Measurements from ENCODE around the gene SPON1. TPM values are rescaled to one million over a fixed set of nuclear protein-coding genes. Genes with fewer than 3 reads are reported as not detected.

Gene SPON1
- total RNA-seq, 6 donors from 2014 or later: 12.6 to 68.9 (median 56.3) TPM

DNA sequence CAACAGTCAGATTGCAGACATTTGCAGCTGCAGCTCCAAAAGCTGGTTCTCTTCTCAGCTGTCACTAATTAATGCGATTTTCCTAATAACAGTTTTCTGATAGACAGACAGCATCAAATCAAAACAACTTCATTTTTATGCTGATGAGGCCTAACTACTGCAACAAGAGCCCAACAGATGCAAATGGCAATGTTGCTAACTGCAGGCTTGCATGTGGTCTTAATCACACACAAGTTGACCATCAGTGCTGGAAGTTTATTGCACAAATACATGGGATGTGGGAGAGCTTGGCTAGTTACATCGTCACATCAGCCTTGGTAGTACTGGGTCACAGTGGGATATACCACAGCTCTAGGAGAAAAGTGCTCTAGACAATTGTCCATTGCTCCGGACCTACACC is 99.2 kb downstream of the SPON1 start:
- TF ChIP-seq EP300 (IDR thresholded peaks at IDR 0.05) (no peak), POLR2A (IDR thresholded peaks at IDR 0.05) (no peak), POLR2AphosphoS5 (IDR thresholded peaks at IDR 0.05) (no peak)
- TF ChIP-seq, protein P1, sequence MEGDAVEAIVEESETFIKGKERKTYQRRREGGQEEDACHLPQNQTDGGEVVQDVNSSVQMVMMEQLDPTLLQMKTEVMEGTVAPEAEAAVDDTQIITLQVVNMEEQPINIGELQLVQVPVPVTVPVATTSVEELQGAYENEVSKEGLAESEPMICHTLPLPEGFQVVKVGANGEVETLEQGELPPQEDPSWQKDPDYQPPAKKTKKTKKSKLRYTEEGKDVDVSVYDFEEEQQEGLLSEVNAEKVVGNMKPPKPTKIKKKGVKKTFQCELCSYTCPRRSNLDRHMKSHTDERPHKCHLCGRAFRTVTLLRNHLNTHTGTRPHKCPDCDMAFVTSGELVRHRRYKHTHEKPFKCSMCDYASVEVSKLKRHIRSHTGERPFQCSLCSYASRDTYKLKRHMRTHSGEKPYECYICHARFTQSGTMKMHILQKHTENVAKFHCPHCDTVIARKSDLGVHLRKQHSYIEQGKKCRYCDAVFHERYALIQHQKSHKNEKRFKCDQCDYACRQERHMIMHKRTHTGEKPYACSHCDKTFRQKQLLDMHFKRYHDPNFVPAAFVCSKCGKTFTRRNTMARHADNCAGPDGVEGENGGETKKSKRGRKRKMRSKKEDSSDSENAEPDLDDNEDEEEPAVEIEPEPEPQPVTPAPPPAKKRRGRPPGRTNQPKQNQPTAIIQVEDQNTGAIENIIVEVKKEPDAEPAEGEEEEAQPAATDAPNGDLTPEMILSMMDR (IDR thresholded peaks at IDR 0.05): no peak
- Histone ChIP-seq H3K4me3 (no peak overlapping the region), H3K36me3 (no peaks in the 10 kb centered on the region), H3K4me1 (peaks cover 0 to 11% (median 4%) of the 10 kb centered on the region in 4 donors), H3K9me3 (no peaks in the 10 kb centered on the region), H3K27me3 (no peaks in the 10 kb centered on the region), H3K27ac (no peak overlapping the region)
- ATAC-seq (ENCODE audit: low FRiP score in 2 of 2): no peak
- DNase-seq: no peak
- 91 to 97% methylated on average over 3 of the region's 3 CpGs for WGBS, 2 donors

DNA sequence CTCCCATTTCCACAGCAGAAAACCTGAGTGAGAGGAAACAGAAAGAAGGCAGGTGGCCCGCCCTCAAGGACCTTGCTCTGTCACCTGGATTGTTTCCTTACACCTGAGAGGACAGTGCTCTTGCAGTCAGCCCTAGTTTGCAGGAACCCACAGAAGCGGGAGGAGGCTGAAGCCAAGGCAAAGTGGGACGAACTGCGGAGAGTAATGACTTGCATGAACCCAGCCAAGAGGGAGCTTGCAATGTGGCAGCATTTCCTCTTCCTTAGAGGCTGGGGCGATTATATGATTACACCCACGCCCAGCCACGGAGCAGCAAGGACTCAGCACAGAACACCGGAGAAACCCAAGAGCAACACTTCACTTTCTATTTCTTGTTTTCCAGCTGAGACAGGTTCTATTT is 102.6 kb downstream of the SPON1 start:
- no peaks in the 10 kb centered on the region for H3K9me3 ChIP-seq
- 19 to 23% methylated on average over 8 of the region's 8 CpGs for WGBS, 2 donors
- DNase-seq: peak in 1 of 2 donors; percentile 30

DNA sequence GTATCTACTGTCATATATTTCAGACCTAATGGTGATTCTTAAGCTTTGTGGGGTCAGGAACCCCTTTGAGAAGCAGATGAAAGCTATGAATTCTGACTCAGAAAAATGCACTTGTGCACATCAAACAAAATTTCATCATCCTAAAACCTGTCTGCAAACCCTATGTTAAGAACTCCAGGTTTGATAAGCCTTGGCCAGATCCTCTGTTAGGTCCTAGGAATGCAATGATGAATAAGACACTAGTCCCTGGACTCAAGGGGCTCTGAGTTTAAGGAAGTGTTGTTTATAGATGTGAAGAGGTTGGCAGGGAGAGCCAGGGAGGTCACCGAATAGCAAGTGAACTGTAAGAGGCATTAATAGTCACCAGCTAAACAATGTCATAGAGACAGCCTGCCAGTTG is 103.2 kb downstream of the SPON1 start:
- WGBS, 2 donors: 20 to 31% methylated on average over 1 of the region's 1 CpG

More for the DNA sequence above, 102.6 kb downstream of the SPON1 start:
- H3K27ac ChIP-seq: no peak overlapping the region
- H3K4me3 ChIP-seq: no peak overlapping the region
- TF ChIP-seq, protein P1 (IDR thresholded peaks at IDR 0.05): no peak
- TF ChIP-seq EP300 (IDR thresholded peaks at IDR 0.05) (no peak), POLR2A (IDR thresholded peaks at IDR 0.05) (no peak), POLR2AphosphoS5 (IDR thresholded peaks at IDR 0.05) (no peak)
- H3K27me3 ChIP-seq: no peaks in the 10 kb centered on the region
- no peaks in the 10 kb centered on the region for H3K36me3 ChIP-seq
- ATAC-seq (ENCODE audit: low FRiP score in 2 of 2): peak in 1 of 2 donors; percentile 71
- peaks cover 0 to 11% (median 4%) of the 10 kb centered on the region in 4 donors for H3K4me1 ChIP-seq

DNA sequence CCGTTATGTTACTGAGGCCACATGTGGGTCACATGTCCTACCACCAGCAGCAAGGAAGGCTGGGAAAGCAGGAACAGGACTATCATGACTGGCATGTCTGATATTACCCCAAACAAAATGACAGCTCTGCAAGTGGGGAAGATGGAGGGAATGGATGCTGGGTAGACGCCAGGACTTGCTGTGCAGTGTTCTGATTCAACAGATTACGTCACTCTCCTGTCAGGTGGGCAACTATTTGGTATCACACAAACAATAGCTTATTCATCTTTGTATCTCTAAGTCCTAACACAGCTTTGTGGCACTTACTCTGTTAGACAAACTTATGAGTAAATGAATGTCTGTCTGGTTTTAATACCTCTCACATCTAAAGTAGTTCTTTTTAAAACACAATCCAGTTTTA is 105.2 kb downstream of the SPON1 start:
- Histone ChIP-seq H3K36me3 (no peaks in the 10 kb centered on the region), H3K27me3 (no peaks in the 10 kb centered on the region), H3K4me1 (peaks cover 0 to 11% (median 4%) of the 10 kb centered on the region in 4 donors), H3K4me3 (no peak overlapping the region), H3K27ac (no peak overlapping the region), H3K9me3 (no peaks in the 10 kb centered on the region)
- WGBS, 2 donors: 68 to 74% methylated on average over 3 of the region's 3 CpGs
- ATAC-seq (ENCODE audit: low FRiP score in 2 of 2): no peak
- DNase-seq: no peak
- TF ChIP-seq POLR2AphosphoS5 (IDR thresholded peaks at IDR 0.05) (no peak), EP300 (IDR thresholded peaks at IDR 0.05) (no peak), POLR2A (IDR thresholded peaks at IDR 0.05) (no peak)
- TF ChIP-seq, protein P1 (IDR thresholded peaks at IDR 0.05): no peak

More for the DNA sequence above, 103.2 kb downstream of the SPON1 start:
- H3K27me3 ChIP-seq: no peaks in the 10 kb centered on the region
- DNase-seq (no peak), ATAC-seq (ENCODE audit: low FRiP score in 2 of 2) (peak; percentile 34 to 35)
- no peak overlapping the region for H3K4me3 ChIP-seq
- H3K36me3 ChIP-seq: no peaks in the 10 kb centered on the region
- H3K4me1 ChIP-seq: peaks cover 0 to 11% (median 4%) of the 10 kb centered on the region in 4 donors
- TF ChIP-seq POLR2AphosphoS5 (IDR thresholded peaks at IDR 0.05): no peak
- TF ChIP-seq POLR2A (IDR thresholded peaks at IDR 0.05): no peak
- TF ChIP-seq, protein P1 (IDR thresholded peaks at IDR 0.05): no peak
- no peak for TF ChIP-seq EP300 (IDR thresholded peaks at IDR 0.05)
- no peak overlapping the region for H3K27ac ChIP-seq
- no peaks in the 10 kb centered on the region for H3K9me3 ChIP-seq

DNA sequence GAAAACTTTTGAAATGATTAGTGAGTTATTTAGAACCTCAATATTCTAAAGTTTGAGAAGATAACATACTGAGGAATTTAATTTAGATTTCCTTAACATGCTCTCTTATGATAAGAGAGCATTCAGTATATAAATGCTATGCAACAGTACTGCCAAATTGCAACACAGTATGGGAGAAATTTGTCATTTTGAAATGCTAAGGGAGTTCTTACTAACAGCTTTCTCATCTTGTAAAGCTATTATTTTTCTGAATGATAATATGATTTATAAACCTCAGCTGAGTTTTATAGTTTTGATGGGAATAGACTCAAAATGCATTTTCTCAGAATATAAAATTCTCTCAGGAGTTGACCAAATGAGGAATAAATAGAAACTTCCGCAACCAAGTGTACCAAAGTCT is 108.4 kb downstream of the SPON1 start:
- DNase-seq: no peak
- Histone ChIP-seq H3K4me3 (no peak overlapping the region), H3K27me3 (no peaks in the 10 kb centered on the region), H3K27ac (no peak overlapping the region), H3K9me3 (no peaks in the 10 kb centered on the region), H3K36me3 (no peaks in the 10 kb centered on the region), H3K4me1 (peaks cover 0 to under 1% (median 0%) of the 10 kb centered on the region in 4 donors)
- ATAC-seq (ENCODE audit: low FRiP score in 2 of 2): no peak
- WGBS, 2 donors: 100% methylated on average over 1 of the region's 1 CpG
- TF ChIP-seq, protein P1 (IDR thresholded peaks at IDR 0.05): no peak
- TF ChIP-seq POLR2A (IDR thresholded peaks at IDR 0.05) (no peak), EP300 (IDR thresholded peaks at IDR 0.05) (no peak), POLR2AphosphoS5 (IDR thresholded peaks at IDR 0.05) (no peak)
